HUDEP-2 (cell line): ENCODE data around the gene DPP7.

Experiments
- DNase-seq, 76 experiments: peaks; one replicate each; lab custom pipeline; 2025; ENCODE audit not compliant: unreplicated experiment in 76 of 76; lab: John Stamatoyannopoulos, UW

The DPP7 gene

DNA sequence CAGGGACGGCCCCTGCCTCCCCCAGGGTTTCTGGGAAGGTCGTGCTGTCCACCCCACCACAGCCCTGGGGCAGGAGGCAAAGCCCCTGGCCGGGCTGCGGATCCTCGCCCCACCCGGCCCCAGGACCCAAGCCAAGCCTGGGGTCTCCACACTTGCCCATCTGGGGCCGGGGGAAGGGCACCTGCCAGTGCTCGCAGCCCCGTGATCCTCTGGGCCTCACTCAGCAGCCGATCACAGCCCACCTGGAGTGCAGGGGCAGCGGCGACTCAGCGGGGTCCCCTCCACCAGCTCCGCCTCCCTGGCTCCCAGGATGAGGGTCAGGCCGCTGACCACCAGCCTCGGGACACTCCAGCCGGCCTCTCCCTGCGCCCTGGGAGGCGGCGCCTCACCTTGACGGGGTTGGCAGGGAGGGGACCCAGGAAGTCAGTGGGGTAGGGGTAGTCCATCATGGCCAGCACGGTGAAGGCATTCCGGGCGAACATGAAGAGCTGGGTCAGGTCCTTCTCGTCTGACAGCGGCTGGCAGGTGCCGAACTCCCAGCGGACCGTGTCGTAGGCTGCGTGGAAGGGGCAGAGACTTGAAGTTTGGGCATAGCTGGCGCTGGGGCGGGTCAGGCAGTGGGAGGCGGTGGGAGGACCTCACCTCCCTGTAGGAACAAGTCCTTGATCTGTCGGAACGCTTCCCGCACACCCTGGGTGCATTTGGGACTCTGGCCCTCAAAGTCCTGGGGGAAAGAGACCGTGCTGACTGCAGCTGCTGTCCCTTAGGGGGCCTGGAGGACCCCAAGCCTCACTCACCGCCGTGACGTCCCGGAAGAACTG is 1.8 kb downstream of the DPP7 start:
- DNase-seq, result no peak

DNA sequence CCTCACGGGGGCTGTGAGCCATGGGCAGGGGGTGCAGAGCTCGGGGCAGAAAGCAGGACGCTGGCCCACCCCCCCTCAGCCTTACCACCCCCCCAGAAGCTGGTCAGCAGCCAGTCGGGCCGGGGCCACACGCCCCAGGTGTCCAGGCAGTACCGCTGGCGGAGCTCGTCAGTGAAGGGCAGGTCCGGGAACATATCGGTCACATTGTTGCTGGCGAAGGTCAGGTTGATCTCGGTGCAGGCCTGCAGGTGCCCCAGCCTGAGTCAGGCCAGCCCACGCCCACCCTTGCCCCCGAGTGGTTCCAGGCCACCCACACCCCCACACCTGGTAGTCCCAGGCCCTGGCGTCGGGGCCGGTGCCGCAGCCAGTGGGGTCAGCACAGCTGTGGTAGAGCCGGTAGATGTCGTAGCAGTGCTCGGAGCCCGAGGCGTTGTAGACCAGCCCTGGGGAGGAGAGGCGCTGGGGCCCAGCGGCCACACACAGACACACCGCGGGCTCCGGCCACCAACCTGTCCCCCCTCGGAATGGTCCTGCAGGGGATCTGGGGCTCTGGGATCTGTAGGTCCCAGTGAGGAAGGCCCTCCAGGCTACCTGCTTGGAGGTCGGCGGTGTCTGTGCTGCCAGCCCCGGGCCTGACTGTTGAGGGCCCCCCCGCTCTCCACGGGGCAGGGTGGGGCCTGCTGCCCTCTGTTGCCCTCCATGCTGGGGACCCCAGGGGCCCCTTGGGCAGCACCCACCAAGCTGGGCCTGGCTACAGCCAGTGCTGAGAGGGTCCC is 2.6 kb downstream of the DPP7 start:
- no peak for DNase-seq

- no peak for DNase-seq
These were observed 3.4 kb downstream of the DPP7 start for GRCh38 chr9:137110911-137111787.

GRCh38 chr9:137110147-137110910 is 4.2 kb downstream of the DPP7 start:
- DNase-seq, result no peak

DNA sequence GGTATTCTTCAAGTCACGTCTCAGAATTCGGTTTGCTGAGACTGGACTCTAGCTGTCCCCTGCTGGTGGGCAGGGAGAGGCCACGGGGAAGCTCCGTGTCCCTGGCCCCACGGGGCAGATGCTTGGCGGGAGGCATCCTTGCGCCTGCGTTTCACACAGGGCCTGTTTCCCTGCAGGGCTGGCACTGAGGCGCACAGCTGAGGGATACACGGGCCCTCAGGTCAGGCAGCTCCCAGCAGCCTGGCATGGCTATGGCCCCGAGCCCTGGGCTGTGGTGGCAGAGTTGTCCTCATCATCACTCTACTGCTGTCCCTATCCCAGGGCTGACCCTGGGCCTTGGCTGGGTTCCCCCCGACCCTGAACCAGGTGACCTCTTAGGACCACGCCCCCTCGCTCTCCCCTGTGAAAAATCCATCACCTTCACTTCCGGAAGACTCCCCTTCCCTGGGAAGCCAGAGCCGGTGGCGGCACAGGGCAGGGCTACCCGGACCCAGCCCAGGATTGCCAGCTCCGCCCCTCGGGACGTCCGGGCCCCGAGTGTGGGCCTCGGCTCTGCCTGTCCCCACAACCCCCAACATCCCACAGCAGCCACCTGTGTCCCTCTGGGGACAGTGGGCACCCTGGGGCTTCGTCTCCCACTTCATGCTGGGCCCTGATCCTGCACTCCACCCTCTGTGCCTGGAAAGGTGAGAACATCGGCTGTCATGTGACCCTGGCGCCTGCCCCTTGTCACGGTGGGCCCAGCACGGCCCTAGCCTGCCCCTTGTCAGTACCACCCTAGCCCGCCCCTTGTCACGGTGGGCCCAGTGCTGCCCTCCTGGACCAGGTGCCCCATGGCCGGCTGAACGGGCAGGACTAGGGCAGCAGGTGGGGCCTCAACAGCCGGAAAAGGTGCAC is 5.0 kb downstream of the DPP7 start:
- no peak for DNase-seq

GRCh38 chr9:137108608-137109249 is 5.8 kb downstream of the DPP7 start:
- DNase-seq, result no peak

GRCh38 chr9:137107982-137108381 is 6.6 kb downstream of the DPP7 start:
- no peak for DNase-seq

- no peak for DNase-seq
These were observed 7.1 kb downstream of the DPP7 start for GRCh38 chr9:137107312-137107921.

- no peak for DNase-seq
These were observed 7.8 kb downstream of the DPP7 start for GRCh38 chr9:137106662-137107250.

GRCh38 chr9:137105814-137106661 is 8.5 kb downstream of the DPP7 start:
- DNase-seq, result no peak

DNA sequence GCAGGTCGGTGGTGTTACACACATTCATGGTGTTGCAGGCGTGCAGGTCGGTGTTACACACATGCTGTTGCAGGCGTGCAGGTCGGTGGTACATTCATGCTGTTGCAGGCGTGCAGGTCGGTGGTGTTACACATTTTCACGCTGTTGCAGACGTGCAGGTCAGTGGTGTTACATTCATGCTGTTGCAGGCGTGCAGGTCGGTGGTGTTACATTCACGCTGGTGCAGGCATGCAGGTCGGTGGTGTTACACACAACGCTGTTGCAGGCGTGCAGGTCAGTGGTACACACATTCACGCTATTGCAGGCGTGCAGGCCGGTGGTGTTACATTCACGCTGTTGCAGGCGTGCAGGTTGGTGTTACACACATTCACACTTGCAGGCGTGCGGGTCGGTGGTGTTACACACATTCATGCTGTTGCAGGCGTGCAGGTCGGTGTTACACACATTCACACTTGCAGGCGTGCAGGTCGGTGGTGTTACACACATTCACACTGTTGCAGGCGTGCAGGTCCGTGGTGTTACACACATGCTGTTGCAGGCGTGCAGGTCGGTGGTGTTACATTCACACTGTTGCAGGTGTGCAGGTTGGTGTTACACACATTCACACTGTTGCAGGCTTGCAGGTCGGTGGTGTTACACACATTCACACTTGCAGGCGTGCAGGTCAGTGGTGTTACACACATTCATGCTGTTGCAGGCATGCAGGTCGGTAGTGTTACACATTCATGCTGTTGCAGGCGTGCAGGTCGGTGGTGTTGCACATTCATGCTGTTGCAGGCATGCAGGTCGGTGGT is 11.1 kb downstream of the DPP7 start:
- DNase-seq, result no peak

DNA sequence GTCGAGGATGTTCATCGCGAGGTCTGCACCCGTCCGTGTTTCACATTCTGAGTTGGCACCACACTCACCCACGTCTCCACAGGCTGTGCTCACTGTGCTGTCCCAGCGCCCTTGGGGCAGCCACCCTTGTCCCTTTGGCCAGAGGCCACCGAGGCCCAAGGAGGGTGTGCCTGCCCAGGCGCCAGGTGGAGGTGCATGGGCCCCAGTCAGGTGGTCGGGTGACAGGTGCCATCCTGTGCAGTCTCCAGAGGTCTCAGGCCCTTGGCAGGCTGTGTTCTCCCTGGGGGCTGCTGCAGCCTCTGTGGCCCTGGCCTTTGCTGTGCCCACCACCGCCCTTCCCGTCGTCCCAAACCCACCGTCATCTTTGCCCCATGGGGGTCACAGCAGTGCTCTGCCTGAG is 15.3 kb downstream of the DPP7 start:
- DNase-seq, result no peak

DNA sequence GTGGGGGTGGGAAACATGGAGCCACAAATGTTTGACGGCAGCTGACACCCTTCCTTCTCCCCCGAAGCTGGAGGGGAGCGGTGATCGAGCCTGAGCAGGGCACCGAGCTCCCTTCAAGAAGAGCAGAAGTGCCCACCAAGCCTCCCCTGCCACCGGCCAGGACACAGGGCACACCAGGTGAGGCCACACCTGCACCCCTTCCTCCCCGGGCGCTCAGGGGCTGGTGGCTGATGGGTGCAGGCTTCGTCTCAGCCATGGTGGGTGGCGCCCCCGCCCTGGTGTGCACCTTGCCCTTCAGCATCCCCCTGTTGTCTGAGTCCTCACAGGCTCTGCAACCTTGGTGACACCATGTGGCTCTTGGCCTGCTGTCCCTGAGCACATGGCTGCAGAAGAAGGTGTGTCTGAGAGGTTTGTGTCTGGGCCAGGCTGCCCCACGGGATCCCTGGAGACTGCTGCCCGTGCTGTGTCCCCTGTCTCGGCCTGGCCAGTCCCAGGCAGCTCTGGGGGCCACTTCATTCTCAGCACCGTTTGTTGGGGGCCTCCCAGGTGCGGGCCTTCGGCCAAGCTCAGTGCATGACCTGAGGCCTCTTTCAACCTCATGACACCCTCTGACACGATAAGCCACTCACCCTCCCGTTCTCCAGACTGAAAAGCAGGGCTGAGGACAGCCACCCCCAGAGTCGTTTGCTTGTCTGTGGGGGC is 16.6 kb downstream of the DPP7 start:
- no peak for DNase-seq

GRCh38 chr9:137096785-137097546 is 17.6 kb downstream of the DPP7 start:
- DNase-seq, result no peak
